K562 (cell line): ENCODE data around the gene MMP19. TPM values are rescaled to one million over a fixed set of nuclear protein-coding genes. Genes with fewer than 3 reads are reported as not detected.

Source experiments
- CBFA2T3 ChIP-seq: fragments of 450-650 bp; IDR thresholded peaks from 2 replicates; pipeline ENCODE4 v1.6.1; 2017
- CHD1 ChIP-seq: fragments of 200-600 bp; sonication (generic); IDR thresholded peaks from one replicate; pipeline ENCODE4 v1.6.1; 2012; ENCODE audit warnings: mild to moderate bottlenecking, moderate library complexity, low read length, inconsistent platforms
- CSDE1 ChIP-seq, 2 experiments: fragments of 450-650 bp; IDR thresholded peaks; 2 replicates each; pipeline ENCODE4 v1.6.1; 2016; ENCODE audit warnings: mild to moderate bottlenecking in 1 of 2
- FOS ChIP-seq: IDR thresholded peaks from 3 replicates; pipeline ENCODE4 v1.6.1; 2011; ENCODE audit not compliant: insufficient read length; ENCODE audit errors: extremely low read depth
- HMGN3 ChIP-seq: IDR thresholded peaks from 2 replicates; pipeline ENCODE4 v1.6.1; 2011; ENCODE audit warnings: borderline replicate concordance, low read depth, mild to moderate bottlenecking, mixed read lengths, low read length; ENCODE audit not compliant: insufficient read length; ENCODE audit errors: extremely low read depth
- IFI16 ChIP-seq: fragments of 250-450 bp; sonication (Bioruptor Pico); IDR thresholded peaks from 2 replicates; pipeline ENCODE4 v2.1.2; 2022; ENCODE audit warnings: mild to moderate bottlenecking, inconsistent platforms
- KDM1A ChIP-seq, 2 experiments: fragments of 450-650 bp; IDR thresholded peaks; 2 replicates each; pipeline ENCODE4 v1.6.1; 2016; ENCODE audit warnings: mild to moderate bottlenecking in 2 of 2
- KLF16 ChIP-seq: IDR thresholded peaks from 2 replicates; pipeline ENCODE4 v1.6.1; 2016; ENCODE audit warnings: antibody characterized with exemption
- MAFK ChIP-seq: IDR thresholded peaks from 2 replicates; pipeline ENCODE4 v1.6.1; 2011; ENCODE audit warnings: low read length, improper control_type of control experiment
- NFE2L1 ChIP-seq: fragments of 450-650 bp; IDR thresholded peaks from 2 replicates; pipeline ENCODE4 v1.6.1; 2016; ENCODE audit warnings: missing genetic modification characterization, low read depth, mild to moderate bottlenecking, missing compliant biosample characterization, moderate library complexity, borderline replicate concordance
- NR2F6 ChIP-seq: fragments of 450-650 bp; formaldehyde crosslinking; IDR thresholded peaks from 2 replicates; pipeline ENCODE4 v1.4.0; 2020; ENCODE audit warnings: mild to moderate bottlenecking
- SAFB ChIP-seq: fragments of 200-400 bp; formaldehyde crosslinking; IDR thresholded peaks from 2 replicates; pipeline ENCODE4 v1.6.1; 2017; ENCODE audit warnings: low read depth, low read length, borderline replicate concordance
- SMARCC2 ChIP-seq: fragments of 450-650 bp; IDR thresholded peaks from 2 replicates; pipeline ENCODE4 v1.6.1; 2017; ENCODE audit warnings: antibody characterized with exemption, moderate library complexity, mild to moderate bottlenecking, low read depth
- SPI1 ChIP-seq: IDR thresholded peaks from 2 replicates; pipeline ENCODE4 v1.6.1; 2011; ENCODE audit warnings: low read depth, low read length, control low read depth, borderline replicate concordance
- SRSF9 ChIP-seq: fragments of 200-400 bp; formaldehyde crosslinking; IDR thresholded peaks from 2 replicates; pipeline ENCODE4 v1.6.1; 2017; ENCODE audit warnings: low read depth, low read length, borderline replicate concordance
- TAF1 ChIP-seq: IDR thresholded peaks from 2 replicates; pipeline ENCODE4 v1.6.1; 2011; ENCODE audit warnings: mild to moderate bottlenecking, low read length, moderate library complexity; ENCODE audit not compliant: insufficient read depth, control insufficient read depth, severe bottlenecking; ENCODE audit errors: extremely low read depth
- ZNF146 ChIP-seq: IDR thresholded peaks from one replicate; pipeline ENCODE4 v1.6.1; 2018; ENCODE audit warnings: missing compliant biosample characterization; ENCODE audit not compliant: unreplicated experiment
- ZNF431 ChIP-seq: sonication (generic); formaldehyde crosslinking; IDR thresholded peaks from 2 replicates; pipeline ENCODE4 v1.8.0; 2022; ENCODE audit warnings: mild to moderate bottlenecking, missing genetic modification reagents
- ZNF830 ChIP-seq: fragments of 250-450 bp; sonication (Bioruptor Pico); IDR thresholded peaks from 2 replicates; pipeline ENCODE4 v1.5.0; 2021; ENCODE audit warnings: mild to moderate bottlenecking
- polyA plus RNA-seq, 8 experiments: library from polyadenylated mRNA; depleted of rRNA in 4 of 8; stranded (reverse) in 5 of 8; unstranded in 3 of 8; fragments of >200 nt; fragmentation: Nextera tagmentation in 2 of 8; fragmentation: Illumina TruSeq in 1 of 8; extraction: Ambion mirVana in 2 of 8; extraction: Trizol in 1 of 8; gene quantifications; 2 replicates each; pipeline versions ENCODE4 v1.2.1 to v1.2.3, GENCODE V29; 2011 to 2014; ENCODE audit warnings: inconsistent platforms in 1 of 8, missing spikeins in 1 of 8
- total RNA-seq, 7 experiments: library from RNA; depleted of rRNA in 6 of 7; stranded (reverse); fragments of >200 nt in 6 of 7; fragmentation: Illumina TruSeq in 2 of 7; extraction: Trizol in 2 of 7; gene quantifications; 2 replicates each; pipeline versions ENCODE4 v1.2.1 to v1.2.3, GENCODE V29; 2011 to 2021; ENCODE audit warnings: low replicate concordance in 1 of 7
- TF ChIP-seq, protein P1 (sequence below): fragments of 200-400 bp; formaldehyde crosslinking; IDR thresholded peaks from 2 replicates; pipeline ENCODE4 v1.6.1; 2017; ENCODE audit warnings: mild to moderate bottlenecking, low read depth, low read length, moderate library complexity
- TF ChIP-seq, protein P2 (sequence below): sonication (generic); formaldehyde crosslinking; IDR thresholded peaks from 2 replicates; pipeline ENCODE4 v1.8.1; 2023; ENCODE audit warnings: mild to moderate bottlenecking, missing genetic modification reagents, moderate library complexity
- TF ChIP-seq, protein P3 (sequence below): sonication (generic); IDR thresholded peaks from 2 replicates; pipeline ENCODE4 v1.6.1; 2016
- TF ChIP-seq, protein P4 (sequence below): fragments of 250-450 bp; sonication (Bioruptor Pico); IDR thresholded peaks from 2 replicates; pipeline ENCODE4 v1.8.0; 2021; ENCODE audit warnings: mild to moderate bottlenecking, moderate library complexity

The MMP19 gene
- total and polyA plus RNA-seq, 9 of the 15 experiments (the other 6 are each of a cell fraction or from before 2014, with no cell fraction given) = 0.14 to 1.6 (median 0.66) TPM

DNA sequence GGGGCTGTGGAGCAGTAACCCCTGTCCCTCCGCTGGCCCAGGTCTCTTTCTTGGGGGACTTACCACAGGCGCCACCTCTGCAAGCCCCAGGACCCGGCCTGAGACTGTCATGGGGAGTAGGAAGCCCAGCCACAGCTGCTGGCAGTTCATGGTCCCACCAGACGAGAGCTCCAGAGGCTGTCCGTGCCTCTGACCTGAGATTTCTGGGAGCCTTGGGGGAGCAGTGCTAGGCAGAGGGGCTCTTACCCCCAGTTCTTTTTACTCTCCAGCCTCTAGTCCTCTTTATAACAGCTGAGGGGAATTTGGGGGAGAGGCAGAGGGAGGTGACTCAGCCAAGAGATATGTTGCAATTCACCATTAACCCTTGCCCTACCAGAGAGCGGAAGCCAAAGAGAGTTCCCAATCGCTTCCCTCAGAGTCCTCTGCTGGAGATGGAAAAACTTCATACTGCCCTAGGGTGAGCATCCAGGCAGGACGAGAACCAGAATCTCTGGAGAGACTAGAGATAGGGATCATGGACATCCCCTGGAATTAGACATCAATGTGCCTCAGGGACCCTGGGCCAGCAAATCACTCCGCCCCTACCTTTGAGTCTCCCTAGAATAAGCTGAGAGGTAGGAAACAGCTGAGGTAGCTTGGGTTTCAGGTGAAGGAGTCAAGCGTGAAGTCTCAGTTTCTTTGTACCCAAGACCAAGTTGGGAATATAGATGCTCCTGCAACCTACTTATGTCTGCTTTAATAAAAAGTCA, at the start of gene MMP19 (continued):
- TF ChIP-seq, protein P1, sequence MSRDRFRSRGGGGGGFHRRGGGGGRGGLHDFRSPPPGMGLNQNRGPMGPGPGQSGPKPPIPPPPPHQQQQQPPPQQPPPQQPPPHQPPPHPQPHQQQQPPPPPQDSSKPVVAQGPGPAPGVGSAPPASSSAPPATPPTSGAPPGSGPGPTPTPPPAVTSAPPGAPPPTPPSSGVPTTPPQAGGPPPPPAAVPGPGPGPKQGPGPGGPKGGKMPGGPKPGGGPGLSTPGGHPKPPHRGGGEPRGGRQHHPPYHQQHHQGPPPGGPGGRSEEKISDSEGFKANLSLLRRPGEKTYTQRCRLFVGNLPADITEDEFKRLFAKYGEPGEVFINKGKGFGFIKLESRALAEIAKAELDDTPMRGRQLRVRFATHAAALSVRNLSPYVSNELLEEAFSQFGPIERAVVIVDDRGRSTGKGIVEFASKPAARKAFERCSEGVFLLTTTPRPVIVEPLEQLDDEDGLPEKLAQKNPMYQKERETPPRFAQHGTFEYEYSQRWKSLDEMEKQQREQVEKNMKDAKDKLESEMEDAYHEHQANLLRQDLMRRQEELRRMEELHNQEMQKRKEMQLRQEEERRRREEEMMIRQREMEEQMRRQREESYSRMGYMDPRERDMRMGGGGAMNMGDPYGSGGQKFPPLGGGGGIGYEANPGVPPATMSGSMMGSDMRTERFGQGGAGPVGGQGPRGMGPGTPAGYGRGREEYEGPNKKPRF = no peak
- TF ChIP-seq, protein P2, sequence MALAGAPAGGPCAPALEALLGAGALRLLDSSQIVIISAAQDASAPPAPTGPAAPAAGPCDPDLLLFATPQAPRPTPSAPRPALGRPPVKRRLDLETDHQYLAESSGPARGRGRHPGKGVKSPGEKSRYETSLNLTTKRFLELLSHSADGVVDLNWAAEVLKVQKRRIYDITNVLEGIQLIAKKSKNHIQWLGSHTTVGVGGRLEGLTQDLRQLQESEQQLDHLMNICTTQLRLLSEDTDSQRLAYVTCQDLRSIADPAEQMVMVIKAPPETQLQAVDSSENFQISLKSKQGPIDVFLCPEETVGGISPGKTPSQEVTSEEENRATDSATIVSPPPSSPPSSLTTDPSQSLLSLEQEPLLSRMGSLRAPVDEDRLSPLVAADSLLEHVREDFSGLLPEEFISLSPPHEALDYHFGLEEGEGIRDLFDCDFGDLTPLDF (CRISPR knock-in tag) = no peak
- TF ChIP-seq CBFA2T3 (0 out of 2 replicates have a peak, but pooled peaks have one; percentile 21), ZNF146 (no peak), CSDE1 (IDR thresholded peaks at IDR 0.05) (no peak), KDM1A (IDR thresholded peaks at IDR 0.05) (peak in 1 of 2 experiments; percentile 11; a peak in 1 of 4 replicates), IFI16 (no peak), KLF16 (no peak), FOS (peak; percentile 46), NFE2L1 (tag) (no peak), SAFB (no peak), MAFK (peak; percentile 35; the same call in 1 of the 2 replicates), ZNF830 (no peak), TAF1 (no peak), SMARCC2 (peak; percentile 77), SRSF9 (no peak), SPI1 (no peak; the same call in 1 of the 2 replicates), CHD1 (no peak), ZNF431 (CRISPR knock-in tag) (no peak), HMGN3 (no peak), NR2F6 (CRISPR knock-in tag) (no peak)
- TF ChIP-seq, protein P3, sequence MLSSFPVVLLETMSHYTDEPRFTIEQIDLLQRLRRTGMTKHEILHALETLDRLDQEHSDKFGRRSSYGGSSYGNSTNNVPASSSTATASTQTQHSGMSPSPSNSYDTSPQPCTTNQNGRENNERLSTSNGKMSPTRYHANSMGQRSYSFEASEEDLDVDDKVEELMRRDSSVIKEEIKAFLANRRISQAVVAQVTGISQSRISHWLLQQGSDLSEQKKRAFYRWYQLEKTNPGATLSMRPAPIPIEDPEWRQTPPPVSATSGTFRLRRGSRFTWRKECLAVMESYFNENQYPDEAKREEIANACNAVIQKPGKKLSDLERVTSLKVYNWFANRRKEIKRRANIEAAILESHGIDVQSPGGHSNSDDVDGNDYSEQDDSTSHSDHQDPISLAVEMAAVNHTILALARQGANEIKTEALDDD = no peak
- TF ChIP-seq, protein P4, sequence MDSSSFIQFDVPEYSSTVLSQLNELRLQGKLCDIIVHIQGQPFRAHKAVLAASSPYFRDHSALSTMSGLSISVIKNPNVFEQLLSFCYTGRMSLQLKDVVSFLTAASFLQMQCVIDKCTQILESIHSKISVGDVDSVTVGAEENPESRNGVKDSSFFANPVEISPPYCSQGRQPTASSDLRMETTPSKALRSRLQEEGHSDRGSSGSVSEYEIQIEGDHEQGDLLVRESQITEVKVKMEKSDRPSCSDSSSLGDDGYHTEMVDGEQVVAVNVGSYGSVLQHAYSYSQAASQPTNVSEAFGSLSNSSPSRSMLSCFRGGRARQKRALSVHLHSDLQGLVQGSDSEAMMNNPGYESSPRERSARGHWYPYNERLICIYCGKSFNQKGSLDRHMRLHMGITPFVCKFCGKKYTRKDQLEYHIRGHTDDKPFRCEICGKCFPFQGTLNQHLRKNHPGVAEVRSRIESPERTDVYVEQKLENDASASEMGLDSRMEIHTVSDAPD = no peak
